PC-9 (cell line): ENCODE results near the gene CD109. TPM values are rescaled to one million over a fixed set of nuclear protein-coding genes. Genes with fewer than 3 reads are reported as not detected.
"Not testable (repeated sequence)": the region's sequence is repeated elsewhere in the genome, so short reads cannot be mapped to it uniquely, and the experiment has no call there.

Experiments used
- BruUV-seq: library from RNA; stranded (reverse); fragments of 400-500 nt; replicated peaks from 2 replicates; lab custom pipeline; 2021; lab: Mats Ljungman, UMichigan
- CTCF ChIA-PET: fragments of 300-600 bp; sonication (Branson Sonifier 250); formaldehyde crosslinking; loops from one replicate; lab custom pipeline; 2022; ENCODE audit warnings: antibody characterized with exemption; lab: Charles Lee
- POLR2A ChIA-PET: fragments of 300-600 bp; sonication (Branson Sonifier 250); formaldehyde crosslinking; loops from one replicate; lab custom pipeline; 2022; ENCODE audit warnings: antibody characterized with exemption; ENCODE audit not compliant: unreplicated experiment; lab: Charles Lee
- DNase-seq, 2 experiments: peaks; one replicate each; pipeline versions ENCODE4 v3.0.0 to v3.0.0-alpha.2; 2015 to 2022; ENCODE audit warnings: mixed read lengths in 1 of 2
- H2AFZ ChIP-seq: fragments of 200-600 bp; sonication (generic); 2 replicates; pipeline ENCODE4 v1.8.1; 2017; ENCODE audit warnings: antibody characterized with exemption
- H3F3A ChIP-seq: fragments of 200-600 bp; sonication (generic); 2 replicates; pipeline ENCODE4 v1.8.1; 2017; ENCODE audit warnings: antibody characterized with exemption, mild to moderate bottlenecking, low read depth; ENCODE audit not compliant: insufficient read depth
- H3K27ac ChIP-seq: fragments of 200-600 bp; sonication (generic); 2 replicates; pipeline ENCODE4 v1.6.1; 2016; ENCODE audit warnings: mixed run types
- H3K27me3 ChIP-seq: fragments of 200-600 bp; sonication (generic); 2 replicates; pipeline ENCODE4 v1.6.1; 2016; ENCODE audit warnings: low read depth, mixed run types; ENCODE audit not compliant: insufficient read depth
- H3K36me3 ChIP-seq: fragments of 200-600 bp; sonication (generic); 2 replicates; pipeline ENCODE4 v1.6.1; 2016; ENCODE audit warnings: low read depth, mixed run types
- H3K4me1 ChIP-seq: fragments of 200-600 bp; sonication (generic); replicated peaks from 2 replicates; pipeline ENCODE4 v1.6.1; 2016; ENCODE audit warnings: mixed run types; ENCODE audit not compliant: insufficient read depth
- H3K4me2 ChIP-seq: fragments of 200-600 bp; sonication (generic); 2 replicates; pipeline ENCODE4 v1.6.1; 2017; ENCODE audit warnings: mixed run types
- H3K4me3 ChIP-seq: fragments of 200-600 bp; sonication (generic); 2 replicates; pipeline ENCODE4 v1.6.1; 2016; ENCODE audit warnings: mixed run types
- H3K79me2 ChIP-seq: fragments of 200-600 bp; sonication (generic); 2 replicates; pipeline ENCODE4 v1.6.1; 2017; ENCODE audit warnings: low read depth, mixed run types
- H3K9me2 ChIP-seq: fragments of 200-600 bp; sonication (generic); 2 replicates; pipeline ENCODE4 v1.8.1; 2017; ENCODE audit warnings: mild to moderate bottlenecking; ENCODE audit not compliant: insufficient read depth
- H3K9me3 ChIP-seq: fragments of 200-600 bp; sonication (generic); 2 replicates; pipeline ENCODE4 v1.8.1; 2016; ENCODE audit warnings: low read depth; ENCODE audit not compliant: insufficient read depth
- H4K20me1 ChIP-seq: fragments of 200-600 bp; sonication (generic); 2 replicates; pipeline ENCODE4 v1.8.1; 2017; ENCODE audit not compliant: insufficient read depth
- EZH2 ChIP-seq: fragments of 200-600 bp; sonication (generic); IDR thresholded peaks from 2 replicates; pipeline ENCODE4 v1.8.0; 2017; ENCODE audit warnings: antibody characterized with exemption, low read depth
- intact Hi-C: fragments of 100-400 bp; cut with micrococcal nuclease; formaldehyde crosslinking; loops from one replicate; pipeline ENCODE4 v1.10.0; 2022; ENCODE audit not compliant: unreplicated experiment
- total RNA-seq: library from RNA; stranded (reverse); gene quantifications from 2 replicates; pipeline ENCODE4 v1.2.3, GENCODE V29; 2021
- TF ChIP-seq, protein P1 (sequence below): fragments of 200-600 bp; sonication (generic); conservative IDR thresholded peaks from 2 replicates; pipeline ENCODE4 v1.6.1; 2017; ENCODE audit warnings: mixed run types, antibody characterized with exemption, mild to moderate bottlenecking, moderate library complexity

The CD109 gene
- total RNA-seq, 1 experiment from 2014 or later = 50.7 TPM

DNA sequence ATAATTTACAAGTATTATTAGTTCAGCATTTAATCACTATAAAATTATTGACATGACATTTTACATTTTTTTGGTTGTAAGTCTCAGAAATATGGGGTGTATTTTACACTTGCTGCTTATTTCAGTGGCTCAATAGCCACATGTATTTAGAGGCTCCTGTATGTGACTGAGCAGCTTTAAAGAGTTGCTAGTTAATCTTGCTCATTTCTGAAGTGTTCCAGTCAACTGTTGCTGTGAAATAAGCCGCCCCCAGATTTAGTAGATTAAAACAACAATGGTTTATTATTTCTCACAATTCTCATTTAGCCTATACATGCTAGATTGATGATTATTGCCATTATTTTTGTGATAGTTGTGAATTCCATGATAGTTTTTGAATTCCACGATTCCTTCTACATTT, 23.0 kb downstream of the CD109 start:
- Histone ChIP-seq H2AFZ (no peak overlapping the region), H3K4me1 (peaks cover 10% of the 10 kb centered on the region), H4K20me1 (no peaks in the 10 kb centered on the region), H3K4me3 (no peak overlapping the region), H3K79me2 (no peaks in the 10 kb centered on the region), H3K36me3 (0 out of 2 replicates have a peak, but pooled peaks cover 4% of the 10 kb centered on the region), H3K27ac (no peak overlapping the region), H3F3A (no peaks in the 10 kb centered on the region), H3K4me2 (no peak overlapping the region), H3K9me2 (no peaks in the 10 kb centered on the region), H3K9me3 (0 out of 2 replicates have a peak, but pooled peaks cover 4% of the 10 kb centered on the region), H3K27me3 (no peaks in the 10 kb centered on the region)
- POLR2A ChIA-PET = no interaction called here
- intact Hi-C loops = no loop called here
- TF ChIP-seq, protein P1, sequence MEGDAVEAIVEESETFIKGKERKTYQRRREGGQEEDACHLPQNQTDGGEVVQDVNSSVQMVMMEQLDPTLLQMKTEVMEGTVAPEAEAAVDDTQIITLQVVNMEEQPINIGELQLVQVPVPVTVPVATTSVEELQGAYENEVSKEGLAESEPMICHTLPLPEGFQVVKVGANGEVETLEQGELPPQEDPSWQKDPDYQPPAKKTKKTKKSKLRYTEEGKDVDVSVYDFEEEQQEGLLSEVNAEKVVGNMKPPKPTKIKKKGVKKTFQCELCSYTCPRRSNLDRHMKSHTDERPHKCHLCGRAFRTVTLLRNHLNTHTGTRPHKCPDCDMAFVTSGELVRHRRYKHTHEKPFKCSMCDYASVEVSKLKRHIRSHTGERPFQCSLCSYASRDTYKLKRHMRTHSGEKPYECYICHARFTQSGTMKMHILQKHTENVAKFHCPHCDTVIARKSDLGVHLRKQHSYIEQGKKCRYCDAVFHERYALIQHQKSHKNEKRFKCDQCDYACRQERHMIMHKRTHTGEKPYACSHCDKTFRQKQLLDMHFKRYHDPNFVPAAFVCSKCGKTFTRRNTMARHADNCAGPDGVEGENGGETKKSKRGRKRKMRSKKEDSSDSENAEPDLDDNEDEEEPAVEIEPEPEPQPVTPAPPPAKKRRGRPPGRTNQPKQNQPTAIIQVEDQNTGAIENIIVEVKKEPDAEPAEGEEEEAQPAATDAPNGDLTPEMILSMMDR = no peak
- no peak for TF ChIP-seq EZH2
- BruUV-seq = no TSS peak
- CTCF ChIA-PET = no interaction called here
- DNase-seq = no peak

- H3K27ac ChIP-seq = no peak overlapping the region
- DNase-seq = no peak
- H4K20me1 ChIP-seq = no peaks in the 10 kb centered on the region
- no peaks in the 10 kb centered on the region for H3K79me2 ChIP-seq
- POLR2A ChIA-PET = no interaction called here
- H3K36me3 ChIP-seq = no peaks in the 10 kb centered on the region
- no peaks in the 10 kb centered on the region for H3K9me2 ChIP-seq
- H3K4me2 ChIP-seq = no peak overlapping the region
- H3K9me3 ChIP-seq = no peaks in the 10 kb centered on the region
- H2AFZ ChIP-seq = no peak overlapping the region
- intact Hi-C loops = no loop called here
- no peaks in the 10 kb centered on the region for H3K27me3 ChIP-seq
- BruUV-seq = no TSS peak
- no peaks in the 10 kb centered on the region for H3F3A ChIP-seq
- CTCF ChIA-PET = no interaction called here
- H3K4me1 ChIP-seq = no peaks in the 10 kb centered on the region
- TF ChIP-seq EZH2 = no peak
- TF ChIP-seq, protein P1 = no peak
- H3K4me3 ChIP-seq = no peak overlapping the region
Measured at GRCh38 chr6:73722318-73723060, 26.5 kb downstream of the CD109 start.

GRCh38 chr6:73723480-73723879, 27.5 kb downstream of the CD109 start:
- H3K4me1 ChIP-seq, H3K27me3 ChIP-seq, H3K9me2 ChIP-seq, H3F3A ChIP-seq, H3K9me3 ChIP-seq, H3K27ac ChIP-seq, DNase-seq, H3K79me2 ChIP-seq, H3K4me3 ChIP-seq, BruUV-seq, H4K20me1 ChIP-seq, H3K36me3 ChIP-seq, intact Hi-C loops, H2AFZ ChIP-seq, H3K4me2 ChIP-seq, CTCF ChIA-PET: not testable (repeated sequence)
- POLR2A ChIA-PET = interaction anchor here (0.6 kb wide), 1 partner anchor 21 kb away, joined by 3 read pairs; no protein-coding TSS in a partner anchor
